ENCODE measurements around the gene CEP112.
"Not testable (repeated sequence)": the region's sequence is repeated elsewhere in the genome, so short reads cannot be mapped to it uniquely, and the experiment has no call there.

The CEP112 gene

DNA sequence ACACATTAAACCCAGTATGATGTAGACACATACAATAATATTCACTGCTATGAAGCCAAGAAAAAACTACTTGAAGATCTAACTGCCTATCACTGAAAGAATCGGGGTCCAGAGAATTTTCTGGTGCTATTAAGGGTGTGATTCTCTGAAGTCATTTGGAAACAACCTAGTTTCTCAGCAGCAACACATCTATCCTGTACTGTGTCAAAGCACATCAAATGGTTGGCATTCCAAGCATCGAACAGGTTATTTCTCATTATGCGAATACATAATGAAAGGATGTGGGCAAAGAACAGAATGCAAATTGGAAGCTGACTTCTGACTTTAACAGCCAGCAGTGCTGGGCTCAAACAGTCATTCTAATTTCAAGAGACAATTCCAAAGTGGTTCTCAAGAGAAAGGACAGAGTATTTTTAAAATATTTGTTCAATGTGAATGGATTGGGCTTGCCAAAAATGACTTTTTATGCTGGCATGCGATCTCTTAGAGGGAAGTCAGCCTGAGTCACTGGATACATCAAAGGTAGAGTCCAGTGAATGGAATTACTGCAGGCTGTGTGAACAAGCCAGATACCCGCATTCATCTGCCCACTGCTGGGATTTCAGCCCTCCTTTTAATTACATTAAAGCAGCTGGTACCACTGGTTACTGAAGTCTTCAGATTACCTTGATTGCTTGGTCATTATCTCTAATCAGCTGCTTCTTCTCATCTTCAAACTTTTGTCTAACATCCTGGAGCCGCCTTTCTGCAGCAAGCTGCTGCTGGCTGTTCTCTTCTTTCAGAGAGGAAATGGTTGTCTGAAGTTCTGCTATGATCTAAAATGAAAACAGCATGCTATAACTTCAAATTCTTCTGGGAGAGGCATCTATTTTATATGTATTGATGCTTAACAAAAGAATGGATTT lies 449.3 kb downstream of the CEP112 start:
- no peak overlapping the region for H3K27ac ChIP-seq
- TF ChIP-seq, protein P1, sequence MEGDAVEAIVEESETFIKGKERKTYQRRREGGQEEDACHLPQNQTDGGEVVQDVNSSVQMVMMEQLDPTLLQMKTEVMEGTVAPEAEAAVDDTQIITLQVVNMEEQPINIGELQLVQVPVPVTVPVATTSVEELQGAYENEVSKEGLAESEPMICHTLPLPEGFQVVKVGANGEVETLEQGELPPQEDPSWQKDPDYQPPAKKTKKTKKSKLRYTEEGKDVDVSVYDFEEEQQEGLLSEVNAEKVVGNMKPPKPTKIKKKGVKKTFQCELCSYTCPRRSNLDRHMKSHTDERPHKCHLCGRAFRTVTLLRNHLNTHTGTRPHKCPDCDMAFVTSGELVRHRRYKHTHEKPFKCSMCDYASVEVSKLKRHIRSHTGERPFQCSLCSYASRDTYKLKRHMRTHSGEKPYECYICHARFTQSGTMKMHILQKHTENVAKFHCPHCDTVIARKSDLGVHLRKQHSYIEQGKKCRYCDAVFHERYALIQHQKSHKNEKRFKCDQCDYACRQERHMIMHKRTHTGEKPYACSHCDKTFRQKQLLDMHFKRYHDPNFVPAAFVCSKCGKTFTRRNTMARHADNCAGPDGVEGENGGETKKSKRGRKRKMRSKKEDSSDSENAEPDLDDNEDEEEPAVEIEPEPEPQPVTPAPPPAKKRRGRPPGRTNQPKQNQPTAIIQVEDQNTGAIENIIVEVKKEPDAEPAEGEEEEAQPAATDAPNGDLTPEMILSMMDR (conservative IDR thresholded peaks at IDR 0.05): no peak
- no peak for TF ChIP-seq ZFX (IDR thresholded peaks at IDR 0.05)

DNA sequence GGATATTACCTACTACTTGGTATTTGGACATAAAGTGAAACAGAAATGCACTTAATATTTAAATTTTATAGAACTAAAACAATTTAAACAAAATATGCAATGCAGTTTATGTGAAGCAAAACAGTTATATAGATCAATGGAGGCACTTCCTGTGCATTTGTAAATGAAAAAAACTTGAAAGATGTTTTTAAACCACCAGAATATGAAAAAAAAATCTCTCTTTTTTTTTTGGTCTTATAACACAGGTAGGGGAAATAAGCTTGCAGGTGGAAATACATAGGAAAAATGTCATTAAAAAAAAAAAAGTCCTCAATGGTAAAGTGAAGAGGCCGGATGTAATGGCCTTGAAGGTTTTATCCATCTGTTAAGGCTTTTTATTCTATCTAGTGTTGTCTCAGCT lies 450.2 kb downstream of the CEP112 start:
- TF ChIP-seq, protein P1 (conservative IDR thresholded peaks at IDR 0.05): no peak
- no peak for TF ChIP-seq ZFX (IDR thresholded peaks at IDR 0.05)
- H3K27ac ChIP-seq: no peak overlapping the region

GRCh38 chr17:65739034-65739433 lies 452.9 kb downstream of the CEP112 start:
- H3K27ac ChIP-seq: no peak overlapping the region
- no peak for TF ChIP-seq ZFX (IDR thresholded peaks at IDR 0.05)
- TF ChIP-seq, protein P1 (conservative IDR thresholded peaks at IDR 0.05): no peak

DNA sequence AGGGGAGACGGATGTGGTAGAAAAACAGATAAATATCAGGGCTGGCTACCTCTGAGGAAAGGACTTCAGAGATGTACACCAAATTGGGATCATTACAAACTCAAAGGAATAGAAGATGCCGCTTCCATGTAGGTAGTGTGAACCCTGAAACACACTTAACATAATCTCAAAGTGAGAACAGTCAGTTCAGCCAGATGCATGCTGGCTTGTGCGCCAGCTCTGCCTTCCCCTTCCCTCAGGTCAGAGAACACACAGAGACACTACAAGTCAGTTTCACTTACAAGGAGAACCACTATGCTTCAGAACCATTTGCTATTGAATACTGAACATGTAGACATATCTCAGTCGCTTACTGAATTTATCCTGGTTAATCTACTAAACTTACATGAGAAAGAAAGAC lies 454.5 kb downstream of the CEP112 start:
- TF ChIP-seq ZFX (IDR thresholded peaks at IDR 0.05): no peak
- TF ChIP-seq, protein P1 (conservative IDR thresholded peaks at IDR 0.05): no peak
- H3K27ac ChIP-seq: no peak overlapping the region

DNA sequence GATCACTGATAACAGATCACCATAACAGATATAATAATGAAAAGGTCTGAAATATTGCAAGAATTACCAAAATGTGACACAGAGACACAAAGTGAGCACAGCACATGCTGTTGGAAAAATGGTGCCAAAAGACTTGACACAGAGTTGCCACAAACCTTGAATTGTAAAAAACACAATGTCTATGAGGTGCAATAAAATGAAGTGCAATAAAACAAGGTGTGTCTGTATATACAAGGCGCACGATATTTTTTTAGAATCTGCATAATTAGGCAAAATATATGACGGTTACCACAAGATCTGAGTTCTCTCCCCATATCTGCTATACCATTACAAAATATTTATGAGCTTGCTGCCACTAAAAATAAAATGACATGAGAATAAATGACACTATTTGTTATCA lies 458.6 kb downstream of the CEP112 start:
- TF ChIP-seq, protein P1 (conservative IDR thresholded peaks at IDR 0.05): no peak
- no peak for TF ChIP-seq ZFX (IDR thresholded peaks at IDR 0.05)
- H3K27ac ChIP-seq: no peak overlapping the region

DNA sequence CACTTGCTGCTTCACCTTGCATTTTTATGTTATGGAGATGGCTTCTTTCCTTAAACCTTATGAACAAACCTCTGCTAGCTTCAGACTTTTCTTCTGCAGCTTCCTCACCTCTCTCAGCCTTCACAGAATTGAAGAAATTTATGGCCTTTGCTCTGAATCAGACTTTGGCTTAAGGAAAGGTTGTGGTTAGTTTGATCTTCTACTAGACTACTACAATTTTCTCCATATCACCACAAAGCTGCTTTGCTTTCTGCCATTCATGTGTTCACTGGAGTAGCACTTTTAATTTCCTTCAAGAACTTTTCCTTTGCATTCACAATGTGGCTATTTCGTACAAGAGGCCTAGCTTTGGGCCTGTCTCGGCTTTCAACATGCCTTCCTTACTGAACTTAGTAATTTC lies 459.3 kb downstream of the CEP112 start:
- not testable (repeated sequence) for H3K27ac ChIP-seq

DNA sequence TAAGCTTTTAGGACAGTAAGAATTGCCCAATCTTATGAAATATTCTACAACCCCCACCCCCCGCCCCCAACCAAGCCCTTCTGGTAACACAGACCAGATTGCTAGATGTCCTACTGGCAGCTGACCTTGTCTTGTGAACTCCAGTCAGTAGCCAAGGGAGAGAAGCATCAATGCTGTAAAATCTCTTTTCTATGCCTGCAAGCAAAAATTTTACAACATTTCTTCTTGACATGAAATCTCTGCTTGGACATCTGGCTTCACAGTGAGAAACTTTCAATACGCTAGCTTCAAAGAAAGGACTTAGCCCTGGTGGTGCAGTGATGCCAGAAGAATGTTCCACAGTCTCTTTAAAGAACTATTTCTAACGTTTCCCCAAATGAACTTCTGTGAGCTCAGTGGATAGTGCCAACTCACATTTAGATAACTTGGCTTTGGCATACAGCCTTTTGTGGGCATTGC lies 461.2 kb downstream of the CEP112 start:
- H3K27ac ChIP-seq: no peak overlapping the region
- TF ChIP-seq, protein P1 (conservative IDR thresholded peaks at IDR 0.05): no peak
- TF ChIP-seq ZFX (IDR thresholded peaks at IDR 0.05): no peak

- TF ChIP-seq, protein P1 (conservative IDR thresholded peaks at IDR 0.05): no peak
- no peak for TF ChIP-seq ZFX (IDR thresholded peaks at IDR 0.05)
Measured at GRCh38 chr17:65729207-65729606, 462.7 kb downstream of the CEP112 start.

More at GRCh38 chr17:65729207-65729606, 462.7 kb downstream of the CEP112 start:
- no peak overlapping the region for H3K27ac ChIP-seq

All from C4-2B (cell line).